Embryonic facial prominence (tissue), 1 donor: ENCODE data around the gene DEGS1.
"Not testable (repeated sequence)": the region's sequence is repeated elsewhere in the genome, so short reads cannot be mapped to it uniquely, and the experiment has no call there.

Experiments used
- DNase-seq: peaks from one replicate; pipeline ENCODE4 v3.0.0-alpha.2; 2016; ENCODE audit errors: extremely low spot score

DEGS1 gene

GRCh38 chr1:224180783-224181452 is 2.1 kb upstream of the DEGS1 start:
- DNase-seq: no peak

GRCh38 chr1:224181453-224181810 is 1.6 kb upstream of the DEGS1 start:
- no peak for DNase-seq

GRCh38 chr1:224182057-224182865 is 779 bp upstream of the DEGS1 start:
- DNase-seq: no peak

GRCh38 chr1:224183591-224184312 is 712 bp downstream of the DEGS1 start:
- no peak for DNase-seq

- no peak for DNase-seq
These were observed 2.2 kb downstream of the DEGS1 start for GRCh38 chr1:224185208-224185607.

- no peak for DNase-seq
These were observed 5.2 kb downstream of the DEGS1 start for GRCh38 chr1:224188286-224188685.

GRCh38 chr1:224189561-224189960 is 6.5 kb downstream of the DEGS1 start:
- no peak for DNase-seq

GRCh38 chr1:224192082-224192788 is 9.2 kb downstream of the DEGS1 start:
- DNase-seq: no peak

GRCh38 chr1:224193319-224193966 is 10.4 kb downstream of the DEGS1 start:
- DNase-seq: no peak

- peak; percentile 47 for DNase-seq
These were observed 14.0 kb downstream of the DEGS1 start for GRCh38 chr1:224196813-224197600.

GRCh38 chr1:224198572-224198971 is 15.5 kb downstream of the DEGS1 start:
- DNase-seq: no peak

- DNase-seq: no peak
These were observed 16.6 kb downstream of the DEGS1 start for GRCh38 chr1:224199679-224200078.

GRCh38 chr1:224201383-224201782 is 18.3 kb downstream of the DEGS1 start:
- DNase-seq: no peak

GRCh38 chr1:224201853-224202252 is 18.8 kb downstream of the DEGS1 start:
- DNase-seq: no peak

GRCh38 chr1:224203243-224204016 is 20.4 kb downstream of the DEGS1 start:
- no peak for DNase-seq

GRCh38 chr1:224205438-224205840 is 22.4 kb downstream of the DEGS1 start:
- DNase-seq: no peak

GRCh38 chr1:224205931-224206538 is 23.0 kb downstream of the DEGS1 start:
- DNase-seq: not testable (repeated sequence)

- no peak for DNase-seq
These were observed 28.3 kb downstream of the DEGS1 start for GRCh38 chr1:224211206-224211962.

- DNase-seq: no peak
These were observed 29.6 kb downstream of the DEGS1 start for GRCh38 chr1:224212618-224213061.
